IPS-18a (cell line): ENCODE measurements around the gene GINM1.

Source experiments
- H3K27ac ChIP-seq: one replicate; pipeline ENCODE4 v1.5.1; 2013; ENCODE audit warnings: low read length
- H3K27me3 ChIP-seq: one replicate; pipeline ENCODE4 v1.6.1; 2013; ENCODE audit warnings: mild to moderate bottlenecking, low read length; ENCODE audit not compliant: control insufficient read depth, insufficient read depth
- H3K36me3 ChIP-seq: one replicate; pipeline ENCODE4 v1.6.1; 2013; ENCODE audit warnings: low read depth, low read length; ENCODE audit not compliant: control insufficient read depth
- H3K4me1 ChIP-seq: one replicate; pipeline ENCODE4 v1.6.1; 2013; ENCODE audit warnings: low read depth, low read length; ENCODE audit not compliant: control insufficient read depth
- H3K4me3 ChIP-seq: one replicate; pipeline ENCODE4 v1.5.1; 2013; ENCODE audit warnings: low read length
- H3K9ac ChIP-seq: one replicate; pipeline ENCODE4 v1.6.1; 2013; ENCODE audit warnings: mild to moderate bottlenecking, low read length, moderate library complexity
- H3K9me3 ChIP-seq: one replicate; pipeline ENCODE4 v1.6.1; 2013; ENCODE audit warnings: low read depth, low read length; ENCODE audit not compliant: control insufficient read depth

GINM1 gene

GRCh38 chr6:149608381-149608982, 42.3 kb downstream of the GINM1 start:
- Histone ChIP-seq H3K4me1 (no peaks in the 10 kb centered on the region), H3K9me3 (no peaks in the 10 kb centered on the region), H3K27ac (no peak overlapping the region), H3K9ac (no peak overlapping the region), H3K27me3 (no peaks in the 10 kb centered on the region), H3K36me3 (no peaks in the 10 kb centered on the region), H3K4me3 (no peak overlapping the region)

DNA sequence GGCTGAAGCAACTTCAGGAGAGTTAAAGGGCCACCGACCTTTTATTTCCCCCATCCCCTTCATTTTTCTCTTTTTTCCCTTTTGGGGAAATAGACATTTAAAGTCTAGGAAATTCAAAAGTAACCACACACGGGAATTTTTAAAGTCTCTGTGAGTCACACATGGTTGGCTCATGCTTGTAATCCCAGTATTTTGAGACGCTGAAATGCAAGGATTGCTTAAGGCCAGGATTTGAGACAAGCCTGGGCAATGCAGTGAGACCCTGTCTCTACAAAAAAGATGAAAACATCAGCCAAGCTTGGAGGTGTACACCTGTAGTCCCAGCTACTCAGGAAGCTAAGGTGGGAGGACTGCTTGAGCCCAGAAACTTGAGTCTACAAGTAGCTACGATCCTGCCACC, 48.2 kb downstream of the GINM1 start:
- Histone ChIP-seq H3K9me3 (no peaks in the 10 kb centered on the region), H3K4me3 (no peak overlapping the region), H3K27ac (no peak overlapping the region), H3K4me1 (no peaks in the 10 kb centered on the region), H3K9ac (no peak overlapping the region), H3K27me3 (no peaks in the 10 kb centered on the region), H3K36me3 (no peaks in the 10 kb centered on the region)

DNA sequence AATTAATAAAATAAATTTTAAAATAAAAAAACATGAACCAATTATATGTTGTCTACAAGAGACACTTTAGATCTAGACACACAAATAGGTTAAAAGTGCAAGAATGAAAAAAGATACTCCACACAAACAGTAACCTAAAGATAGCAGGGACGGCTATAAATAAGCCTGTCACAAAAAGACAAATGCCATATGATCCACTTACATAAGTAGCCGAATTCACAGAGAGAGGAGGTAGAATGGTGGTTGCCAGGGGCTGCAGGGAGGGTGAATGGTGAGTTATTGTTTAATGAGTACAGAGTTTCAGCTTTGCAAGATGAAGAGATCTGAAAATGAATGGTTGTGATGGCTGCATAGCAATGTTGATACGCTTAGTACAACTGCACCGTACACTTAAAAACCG, 49.6 kb downstream of the GINM1 start:
- Histone ChIP-seq H3K27me3 (no peaks in the 10 kb centered on the region), H3K27ac (no peak overlapping the region), H3K9me3 (no peaks in the 10 kb centered on the region), H3K36me3 (no peaks in the 10 kb centered on the region), H3K4me3 (no peak overlapping the region), H3K4me1 (no peaks in the 10 kb centered on the region), H3K9ac (no peak overlapping the region)

DNA sequence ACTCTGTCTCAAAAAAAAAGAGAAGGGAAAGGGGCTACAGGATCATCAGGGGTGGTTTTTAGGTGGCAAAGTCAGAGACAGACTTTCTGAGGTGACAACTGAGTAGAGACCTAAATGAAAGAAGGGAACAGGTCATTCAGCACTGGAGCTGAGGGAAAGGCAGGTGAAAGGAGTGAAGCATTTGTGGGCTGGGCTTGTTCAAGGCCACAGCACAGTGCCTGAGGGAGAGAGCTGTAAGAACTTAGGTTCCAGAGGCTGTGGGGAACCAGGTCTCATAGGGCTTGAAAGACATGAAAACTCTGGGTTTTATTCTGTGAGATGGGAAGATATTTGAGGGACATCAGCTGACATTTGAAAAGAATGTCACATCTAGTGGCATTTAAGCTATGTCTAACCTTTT, 61.5 kb downstream of the GINM1 start:
- no peak overlapping the region for H3K9ac ChIP-seq
- no peaks in the 10 kb centered on the region for H3K9me3 ChIP-seq
- no peak overlapping the region for H3K27ac ChIP-seq
- H3K4me1 ChIP-seq, result no peaks in the 10 kb centered on the region
- peaks cover 3% of the 10 kb centered on the region for H3K36me3 ChIP-seq
- H3K4me3 ChIP-seq, result no peak overlapping the region
- no peaks in the 10 kb centered on the region for H3K27me3 ChIP-seq

- H3K4me1 ChIP-seq, result no peaks in the 10 kb centered on the region
- H3K36me3 ChIP-seq, result peaks cover 4% of the 10 kb centered on the region
- no peak overlapping the region for H3K27ac ChIP-seq
- no peaks in the 10 kb centered on the region for H3K9me3 ChIP-seq
- no peak overlapping the region for H3K4me3 ChIP-seq
- no peak overlapping the region for H3K9ac ChIP-seq
- H3K27me3 ChIP-seq, result no peaks in the 10 kb centered on the region
Measured at GRCh38 chr6:149628875-149629510, 62.8 kb downstream of the GINM1 start.

GRCh38 chr6:149634315-149634714, 68.1 kb downstream of the GINM1 start:
- Histone ChIP-seq H3K9me3 (no peaks in the 10 kb centered on the region), H3K36me3 (peaks cover 4% of the 10 kb centered on the region), H3K9ac (no peak overlapping the region), H3K27me3 (no peaks in the 10 kb centered on the region), H3K4me1 (no peaks in the 10 kb centered on the region), H3K4me3 (no peak overlapping the region), H3K27ac (no peak overlapping the region)

GRCh38 chr6:149636124-149636523, 69.9 kb downstream of the GINM1 start:
- H3K27me3 ChIP-seq, result no peaks in the 10 kb centered on the region
- peaks cover 4% of the 10 kb centered on the region for H3K36me3 ChIP-seq
- no peaks in the 10 kb centered on the region for H3K4me1 ChIP-seq
- H3K27ac ChIP-seq, result no peak overlapping the region
- H3K9ac ChIP-seq, result no peak overlapping the region
- no peaks in the 10 kb centered on the region for H3K9me3 ChIP-seq
- H3K4me3 ChIP-seq, result no peak overlapping the region
